Prostate gland (tissue), 2 donors: ENCODE measurements around the gene SH2B3.

Experiments
- CTCF ChIP-seq, 4 experiments: fragments of 200-600 bp in 2 of 4; fragments of 450-650 bp in 2 of 4; sonication (generic) in 2 of 4; IDR thresholded peaks; 1 replicate in 3 of 4; 2 replicates in 1 of 4; pipeline ENCODE4 v1.5.1; 2016 to 2019; ENCODE audit warnings: antibody characterized with exemption in 4 of 4, mild to moderate bottlenecking in 2 of 4, moderate library complexity in 2 of 4
- POLR2AphosphoS5 ChIP-seq: sonication (generic); formaldehyde crosslinking; IDR thresholded peaks from one replicate; pipeline ENCODE4 v1.6.1; 2017; ENCODE audit warnings: antibody characterized with exemption

GRCh38 chr12:111417784-111418593 is 12.3 kb downstream of the SH2B3 start:
- TF ChIP-seq POLR2AphosphoS5 (no peak), CTCF (IDR thresholded peaks at IDR 0.05) (no peak)
